Measurements from ENCODE around the gene CBFA2T2. TPM values are rescaled to one million over a fixed set of nuclear protein-coding genes. Genes with fewer than 3 reads are reported as not detected.
A peak's percentile ranks its signal among the peaks of the same experiment; 100 is the strongest.

The CBFA2T2 gene
- total and polyA plus RNA-seq, 10 of the 15 experiments (the other 5 are each of a cell fraction or from before 2014, with no cell fraction given): 0.61 to 8.6 (median 5.5) TPM

DNA sequence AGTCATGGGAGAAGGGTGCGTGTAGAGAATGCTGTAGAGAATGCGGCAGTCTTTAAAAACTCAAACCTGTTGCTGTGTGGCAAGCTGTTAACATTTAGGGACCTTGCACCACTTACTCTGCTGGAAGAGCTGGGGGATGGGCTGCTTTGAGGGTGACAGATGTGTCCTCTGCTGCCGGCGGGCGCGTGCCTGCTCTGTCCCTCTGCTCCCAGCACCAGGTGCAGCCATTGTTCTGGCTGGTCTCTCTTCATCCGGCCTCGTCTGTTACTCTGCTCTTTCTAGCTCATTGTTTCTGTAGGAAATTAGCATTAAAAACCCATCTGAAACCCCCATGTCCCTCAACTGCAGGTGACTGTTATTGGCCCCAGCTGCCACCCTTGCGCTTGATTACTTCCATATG is 78.5 kb downstream of the CBFA2T2 start (continued):
- TF ChIP-seq, protein P1, sequence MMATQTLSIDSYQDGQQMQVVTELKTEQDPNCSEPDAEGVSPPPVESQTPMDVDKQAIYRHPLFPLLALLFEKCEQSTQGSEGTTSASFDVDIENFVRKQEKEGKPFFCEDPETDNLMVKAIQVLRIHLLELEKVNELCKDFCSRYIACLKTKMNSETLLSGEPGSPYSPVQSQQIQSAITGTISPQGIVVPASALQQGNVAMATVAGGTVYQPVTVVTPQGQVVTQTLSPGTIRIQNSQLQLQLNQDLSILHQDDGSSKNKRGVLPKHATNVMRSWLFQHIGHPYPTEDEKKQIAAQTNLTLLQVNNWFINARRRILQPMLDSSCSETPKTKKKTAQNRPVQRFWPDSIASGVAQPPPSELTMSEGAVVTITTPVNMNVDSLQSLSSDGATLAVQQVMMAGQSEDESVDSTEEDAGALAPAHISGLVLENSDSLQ (IDR thresholded peaks at IDR 0.05): 0 out of 2 replicates have a peak, but pooled peaks have one; percentile 23
- TF ChIP-seq CBFB (IDR thresholded peaks at IDR 0.05; ENCODE audit: low read depth): no peak
- TF ChIP-seq, protein P2, sequence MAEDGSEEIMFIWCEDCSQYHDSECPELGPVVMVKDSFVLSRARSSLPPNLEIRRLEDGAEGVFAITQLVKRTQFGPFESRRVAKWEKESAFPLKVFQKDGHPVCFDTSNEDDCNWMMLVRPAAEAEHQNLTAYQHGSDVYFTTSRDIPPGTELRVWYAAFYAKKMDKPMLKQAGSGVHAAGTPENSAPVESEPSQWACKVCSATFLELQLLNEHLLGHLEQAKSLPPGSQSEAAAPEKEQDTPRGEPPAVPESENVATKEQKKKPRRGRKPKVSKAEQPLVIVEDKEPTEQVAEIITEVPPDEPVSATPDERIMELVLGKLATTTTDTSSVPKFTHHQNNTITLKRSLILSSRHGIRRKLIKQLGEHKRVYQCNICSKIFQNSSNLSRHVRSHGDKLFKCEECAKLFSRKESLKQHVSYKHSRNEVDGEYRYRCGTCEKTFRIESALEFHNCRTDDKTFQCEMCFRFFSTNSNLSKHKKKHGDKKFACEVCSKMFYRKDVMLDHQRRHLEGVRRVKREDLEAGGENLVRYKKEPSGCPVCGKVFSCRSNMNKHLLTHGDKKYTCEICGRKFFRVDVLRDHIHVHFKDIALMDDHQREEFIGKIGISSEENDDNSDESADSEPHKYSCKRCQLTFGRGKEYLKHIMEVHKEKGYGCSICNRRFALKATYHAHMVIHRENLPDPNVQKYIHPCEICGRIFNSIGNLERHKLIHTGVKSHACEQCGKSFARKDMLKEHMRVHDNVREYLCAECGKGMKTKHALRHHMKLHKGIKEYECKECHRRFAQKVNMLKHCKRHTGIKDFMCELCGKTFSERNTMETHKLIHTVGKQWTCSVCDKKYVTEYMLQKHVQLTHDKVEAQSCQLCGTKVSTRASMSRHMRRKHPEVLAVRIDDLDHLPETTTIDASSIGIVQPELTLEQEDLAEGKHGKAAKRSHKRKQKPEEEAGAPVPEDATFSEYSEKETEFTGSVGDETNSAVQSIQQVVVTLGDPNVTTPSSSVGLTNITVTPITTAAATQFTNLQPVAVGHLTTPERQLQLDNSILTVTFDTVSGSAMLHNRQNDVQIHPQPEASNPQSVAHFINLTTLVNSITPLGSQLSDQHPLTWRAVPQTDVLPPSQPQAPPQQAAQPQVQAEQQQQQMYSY (CRISPR knock-in tag; IDR thresholded peaks at IDR 0.05): no peak

DNA sequence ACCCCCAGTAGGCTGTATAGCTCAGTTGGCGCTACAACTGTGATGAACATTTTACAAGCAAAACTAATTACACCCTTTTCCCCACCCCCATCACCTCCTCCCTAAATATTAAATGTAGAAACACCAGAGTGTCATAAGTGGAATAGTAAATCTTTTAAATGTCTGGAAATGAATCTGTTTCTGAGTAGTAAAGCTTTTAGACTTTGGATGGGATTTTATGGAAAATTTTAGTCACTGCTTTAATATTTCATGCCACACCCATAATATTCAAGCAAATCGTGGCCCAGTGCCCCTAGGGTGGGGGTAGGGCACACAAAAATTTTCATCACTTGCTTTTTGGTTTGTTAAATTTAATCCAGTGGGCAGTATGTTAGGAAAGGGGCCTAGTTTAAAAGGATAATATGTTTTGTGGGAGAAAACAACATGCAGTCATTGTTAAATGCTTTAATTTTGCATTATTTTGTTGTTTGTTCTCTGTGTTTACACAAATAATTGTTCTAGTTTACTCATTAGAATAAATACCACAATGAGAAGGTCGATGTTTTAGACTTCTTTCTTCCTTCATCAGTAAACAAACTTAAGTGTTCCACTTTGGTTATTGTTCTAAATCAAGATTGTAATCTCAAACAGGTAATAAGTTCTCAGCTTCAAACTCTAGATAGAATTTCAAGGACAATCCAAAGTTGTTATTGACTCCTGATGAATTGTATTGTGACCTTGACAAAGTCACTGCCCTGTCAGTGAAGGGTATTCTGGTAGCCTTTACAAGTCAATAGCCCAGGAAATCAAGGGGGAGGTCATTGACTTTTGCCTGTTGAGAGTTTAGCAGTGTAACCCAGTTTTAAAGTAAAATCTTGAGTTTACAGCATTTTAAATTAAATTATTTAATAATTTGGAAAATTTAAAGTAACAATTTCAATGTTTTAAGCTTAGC is 79.2 kb downstream of the CBFA2T2 start:
- Histone ChIP-seq H3K27ac (ENCODE audit: control insufficient read depth, insufficient read depth) (no peak overlapping the region), H3K36me3 (ENCODE audit: control insufficient read depth in 2 of 2, insufficient read depth in 2 of 2, low read length in 1 of 2) (no peaks in the 10 kb centered on the region), H3K79me2 (ENCODE audit: control insufficient read depth, insufficient read depth, low read length) (no peaks in the 10 kb centered on the region), H3K9me3 (replicated peaks; ENCODE audit: control insufficient read depth, insufficient read depth, low read length) (no peaks in the 10 kb centered on the region), H3K27me3 (replicated peaks in 1 of 2; ENCODE audit: control insufficient read depth in 2 of 2, insufficient read depth in 2 of 2, low read length in 1 of 2) (no peaks in the 10 kb centered on the region), H3K4me3 (no peak overlapping the region), H3K4me1 (ENCODE audit: control insufficient read depth, insufficient read depth, low read length) (peaks cover 7% of the 10 kb centered on the region), H4K20me1 (ENCODE audit: control insufficient read depth, insufficient read depth) (no peaks in the 10 kb centered on the region), H2AFZ (ENCODE audit: control insufficient read depth, low read depth, low read length) (no peak overlapping the region), H3K9ac (ENCODE audit: control insufficient read depth, insufficient read depth, low read length) (no peak overlapping the region), H3K4me2 (ENCODE audit: control insufficient read depth, insufficient read depth) (no peak overlapping the region)
- in situ Hi-C loops (cut with MboI) (no loop called here), intact Hi-C loops (cut with micrococcal nuclease; ENCODE audit: unreplicated experiment) (no loop called here)
- ChIA-PET CTCF (interaction anchor here (1.6 kb wide), 1 partner anchor 14 kb away, joined by 5 read pairs; no protein-coding TSS in a partner anchor), SMC1A (ENCODE audit: uncharacterized antibody, unreplicated experiment) (interaction anchor here (0.7 to 4.0 kb wide), 9 partner anchors 9 to 94 kb away, joined by 3 to 14 read pairs (median 5); no protein-coding TSS in a partner anchor), POLR2A (interaction anchor here (0.9 kb wide), 1 partner anchor 14 kb away, joined by 6 read pairs; no protein-coding TSS in a partner anchor), RAD21 (ENCODE audit: unreplicated experiment) (interaction anchor here (1.3 kb wide), 1 partner anchor 14 kb away, joined by 3 read pairs; no protein-coding TSS in a partner anchor)
- ATAC-seq: no peak
- WGBS (ENCODE audit: insufficient coverage, insufficient replicate concordance, low lambda C conversion rate, missing lambda C conversion rate): 48% methylated on average over 3 of the region's 3 CpGs
- no TSS peak for BruUV-seq (replicated peaks)
- TF ChIP-seq, protein P3, sequence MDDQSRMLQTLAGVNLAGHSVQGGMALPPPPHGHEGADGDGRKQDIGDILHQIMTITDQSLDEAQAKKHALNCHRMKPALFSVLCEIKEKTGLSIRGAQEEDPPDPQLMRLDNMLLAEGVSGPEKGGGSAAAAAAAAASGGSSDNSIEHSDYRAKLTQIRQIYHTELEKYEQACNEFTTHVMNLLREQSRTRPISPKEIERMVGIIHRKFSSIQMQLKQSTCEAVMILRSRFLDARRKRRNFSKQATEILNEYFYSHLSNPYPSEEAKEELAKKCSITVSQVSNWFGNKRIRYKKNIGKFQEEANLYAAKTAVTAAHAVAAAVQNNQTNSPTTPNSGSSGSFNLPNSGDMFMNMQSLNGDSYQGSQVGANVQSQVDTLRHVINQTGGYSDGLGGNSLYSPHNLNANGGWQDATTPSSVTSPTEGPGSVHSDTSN (IDR thresholded peaks at IDR 0.05; ENCODE audit: insufficient replicate concordance, low read depth, low read length): no peak
- TF ChIP-seq HCFC1 (IDR thresholded peaks at IDR 0.05; ENCODE audit: low read length) (no peak), SMAD1 (IDR thresholded peaks at IDR 0.05; ENCODE audit: low read depth, partially characterized antibody) (no peak), PML (IDR thresholded peaks at IDR 0.05; ENCODE audit: low read length) (no peak), TCF12 (IDR thresholded peaks at IDR 0.05; ENCODE audit: low read depth, low read length) (no peak), PAX5 (IDR thresholded peaks at IDR 0.05; ENCODE audit: borderline replicate concordance, low read depth, low read length) (no peak)
- TF ChIP-seq, protein P4, sequence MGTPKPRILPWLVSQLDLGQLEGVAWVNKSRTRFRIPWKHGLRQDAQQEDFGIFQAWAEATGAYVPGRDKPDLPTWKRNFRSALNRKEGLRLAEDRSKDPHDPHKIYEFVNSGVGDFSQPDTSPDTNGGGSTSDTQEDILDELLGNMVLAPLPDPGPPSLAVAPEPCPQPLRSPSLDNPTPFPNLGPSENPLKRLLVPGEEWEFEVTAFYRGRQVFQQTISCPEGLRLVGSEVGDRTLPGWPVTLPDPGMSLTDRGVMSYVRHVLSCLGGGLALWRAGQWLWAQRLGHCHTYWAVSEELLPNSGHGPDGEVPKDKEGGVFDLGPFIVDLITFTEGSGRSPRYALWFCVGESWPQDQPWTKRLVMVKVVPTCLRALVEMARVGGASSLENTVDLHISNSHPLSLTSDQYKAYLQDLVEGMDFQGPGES (IDR thresholded peaks at IDR 0.05): no peak
- DNase-seq (ENCODE audit: low read depth, low spot score): no peak
- no peak for FAIRE-seq
